Neuronal stem cell (in vitro differentiated cells): ENCODE measurements around the gene ATXN10.

Experiments used
- DNase-seq: peaks from one replicate; pipeline ENCODE4 v3.0.0-alpha.2; 2013; ENCODE audit warnings: low spot score
- H2AFZ ChIP-seq: one replicate; pipeline ENCODE4 v1.6.1; 2013; ENCODE audit warnings: mild to moderate bottlenecking, low read length, inconsistent platforms
- H2AK5ac ChIP-seq: 2 replicates; pipeline ENCODE4 v1.6.1; 2013; ENCODE audit warnings: low read depth, mild to moderate bottlenecking, inconsistent platforms, low read length, moderate library complexity, mixed read lengths
- H2BK120ac ChIP-seq: 2 replicates; pipeline ENCODE4 v1.6.1; 2013; ENCODE audit warnings: low read depth, mild to moderate bottlenecking, inconsistent platforms, low read length, moderate library complexity, mixed read lengths
- H2BK12ac ChIP-seq: one replicate; pipeline ENCODE4 v1.6.1; 2013; ENCODE audit warnings: low read length, inconsistent platforms
- H2BK15ac ChIP-seq: 2 replicates; pipeline ENCODE4 v1.6.1; 2013; ENCODE audit warnings: mild to moderate bottlenecking, low read length, inconsistent platforms, mixed read lengths
- H2BK5ac ChIP-seq: one replicate; pipeline ENCODE4 v1.6.1; 2013; ENCODE audit warnings: inconsistent platforms, mild to moderate bottlenecking, low read length, moderate library complexity
- H3K14ac ChIP-seq: one replicate; pipeline ENCODE4 v1.6.1; 2013; ENCODE audit warnings: low read length, inconsistent platforms
- H3K18ac ChIP-seq: 2 replicates; pipeline ENCODE4 v1.6.1; 2013; ENCODE audit warnings: low read length, inconsistent platforms
- H3K23ac ChIP-seq: 2 replicates; pipeline ENCODE4 v1.6.1; 2013; ENCODE audit warnings: low read depth, mild to moderate bottlenecking, mixed read lengths, low read length, inconsistent platforms; ENCODE audit not compliant: poor library complexity
- H3K27ac ChIP-seq: replicated peaks from 3 replicates; pipeline ENCODE4 v1.5.1; 2013; ENCODE audit warnings: low read length, inconsistent platforms
- H3K27me3 ChIP-seq, 3 experiments: 2 replicates each; pipeline ENCODE4 v1.6.1; 2013; ENCODE audit warnings: low read length in 3 of 3, mild to moderate bottlenecking in 2 of 3, inconsistent platforms in 1 of 3, low read depth in 1 of 3, mixed read lengths in 1 of 3, moderate library complexity in 1 of 3; ENCODE audit not compliant: control insufficient read depth in 3 of 3, insufficient read depth in 3 of 3
- H3K36me3 ChIP-seq, 2 donors: replicated peaks in 1 of 2; 2 replicates each; pipeline ENCODE4 v1.6.1; 2013; ENCODE audit warnings: low read length in 2 of 2; ENCODE audit not compliant: control insufficient read depth in 2 of 2, insufficient read depth in 2 of 2
- H3K4ac ChIP-seq: 2 replicates; pipeline ENCODE4 v1.6.1; 2013; ENCODE audit warnings: inconsistent platforms, mild to moderate bottlenecking, low read length, moderate library complexity
- H3K4me1 ChIP-seq, 2 donors: 1 replicate in 1 of 2; 2 replicates in 1 of 2; pipeline ENCODE4 v1.6.1; 2013; ENCODE audit warnings: low read length in 2 of 2, low read depth in 1 of 2; ENCODE audit not compliant: control insufficient read depth in 2 of 2, insufficient read depth in 1 of 2
- H3K4me2 ChIP-seq: one replicate; pipeline ENCODE4 v1.6.1; 2013; ENCODE audit warnings: mild to moderate bottlenecking, low read length, inconsistent platforms; ENCODE audit not compliant: insufficient read depth, poor library complexity, severe bottlenecking
- H3K4me3 ChIP-seq, 2 donors: 2 replicates each; pipeline ENCODE4 v1.5.1; 2013; ENCODE audit warnings: low read length in 2 of 2, mild to moderate bottlenecking in 2 of 2, inconsistent platforms in 1 of 2, moderate library complexity in 1 of 2
- H3K79me1 ChIP-seq: one replicate; pipeline ENCODE4 v1.6.1; 2013; ENCODE audit warnings: low read depth, mild to moderate bottlenecking, inconsistent platforms, low read length, moderate library complexity
- H3K9ac ChIP-seq: one replicate; pipeline ENCODE4 v1.6.1; 2013; ENCODE audit warnings: mild to moderate bottlenecking, low read depth, low read length, inconsistent platforms; ENCODE audit not compliant: poor library complexity
- H3K9me3 ChIP-seq, 2 donors: replicated peaks in 1 of 2; 2 replicates each; pipeline versions ENCODE3 to v1.6.1; 2013; ENCODE audit warnings: low read length in 2 of 2, mild to moderate bottlenecking in 2 of 2, inconsistent platforms in 1 of 2, low read depth in 1 of 2, mixed read lengths in 1 of 2, moderate library complexity in 1 of 2; ENCODE audit not compliant: control insufficient read depth in 2 of 2, insufficient read depth in 1 of 2
- H4K8ac ChIP-seq: one replicate; pipeline ENCODE4 v1.6.1; 2013; ENCODE audit warnings: low read depth, mild to moderate bottlenecking, inconsistent platforms, low read length, moderate library complexity
- H4K91ac ChIP-seq: one replicate; pipeline ENCODE4 v1.6.1; 2013; ENCODE audit warnings: low read length, low read depth, mild to moderate bottlenecking, inconsistent platforms; ENCODE audit not compliant: poor library complexity
- WGBS, 2 donors: extraction: QIAGEN DNeasy Blood & Tissue Kit; methylation state at CpG; one replicate each; pipeline ENCODE4 v1.1.7; 2013; ENCODE audit warnings: missing lambda C conversion rate in 2 of 2, mixed read lengths in 1 of 2; ENCODE audit not compliant: insufficient read length in 2 of 2, insufficient replicate concordance in 1 of 2; ENCODE audit errors: extremely low coverage in 2 of 2; 5-methylcytosine and 5-hydroxymethylcytosine counted together

The ATXN10 gene

GRCh38 chr22:45830531-45831245 is 159.1 kb downstream of the ATXN10 start:
- Histone ChIP-seq H3K9me3 (peaks cover 0 to 42% of the 10 kb centered on the region in 2 donors), H4K91ac (no peak overlapping the region), H3K9ac (no peak overlapping the region), H3K27ac (no peak overlapping the region), H3K79me1 (no peaks in the 10 kb centered on the region), H2AFZ (no peak overlapping the region), H3K4me3 (no peak overlapping the region), H3K36me3 (peaks cover 3 to 49% of the 10 kb centered on the region in 2 donors), H2BK120ac (no peak overlapping the region), H2AK5ac (no peak overlapping the region), H2BK12ac (no peak overlapping the region), H2BK5ac (no peak overlapping the region), H3K4me1 (no peaks in the 10 kb centered on the region), H4K8ac (no peak overlapping the region), H3K4me2 (no peak overlapping the region), H3K23ac (no peak overlapping the region), H3K18ac (no peak overlapping the region), H3K27me3 (no peaks in the 10 kb centered on the region), H3K4ac (no peak overlapping the region), H3K14ac (no peak overlapping the region), H2BK15ac (no peak overlapping the region)
- no peak for DNase-seq
- no CpG with 5 or more reads among the region's 3 CpGs for WGBS, 2 donors

GRCh38 chr22:45831394-45831793 is 159.8 kb downstream of the ATXN10 start:
- Histone ChIP-seq H2AK5ac (no peak overlapping the region), H2BK5ac (no peak overlapping the region), H2BK120ac (no peak overlapping the region), H3K14ac (no peak overlapping the region), H3K4ac (no peak overlapping the region), H3K9me3 (peaks cover 0 to 35% of the 10 kb centered on the region in 2 donors), H3K18ac (no peak overlapping the region), H3K4me3 (no peak overlapping the region), H3K27ac (no peak overlapping the region), H3K79me1 (no peaks in the 10 kb centered on the region), H2BK12ac (no peak overlapping the region), H4K8ac (no peak overlapping the region), H3K9ac (no peak overlapping the region), H2BK15ac (no peak overlapping the region), H4K91ac (no peak overlapping the region), H3K4me1 (no peaks in the 10 kb centered on the region), H3K36me3 (peaks cover 3 to 43% of the 10 kb centered on the region in 2 donors), H3K4me2 (no peak overlapping the region), H2AFZ (no peak overlapping the region), H3K27me3 (no peaks in the 10 kb centered on the region), H3K23ac (no peak overlapping the region)
- WGBS, 2 donors, result no CpG with 5 or more reads among the region's 2 CpGs
- no peak for DNase-seq

- no peak for DNase-seq
- no peak overlapping the region for H2BK5ac ChIP-seq
- H3K14ac ChIP-seq, result no peak overlapping the region
- no peak overlapping the region for H3K23ac ChIP-seq
- WGBS, 2 donors, result no CpG with 5 or more reads among the region's 2 CpGs
- H3K4ac ChIP-seq, result no peak overlapping the region
- no peaks in the 10 kb centered on the region for H3K79me1 ChIP-seq
- H2BK120ac ChIP-seq, result no peak overlapping the region
- no peak overlapping the region for H3K27ac ChIP-seq
- no peaks in the 10 kb centered on the region for H3K4me1 ChIP-seq
- peaks cover 3 to 36% of the 10 kb centered on the region in 2 donors for H3K36me3 ChIP-seq
- peaks cover 0 to 27% of the 10 kb centered on the region in 2 donors for H3K9me3 ChIP-seq
- no peak overlapping the region for H4K8ac ChIP-seq
- H3K9ac ChIP-seq, result no peak overlapping the region
- no peak overlapping the region for H3K4me3 ChIP-seq
- H4K91ac ChIP-seq, result no peak overlapping the region
- H2BK12ac ChIP-seq, result no peak overlapping the region
- H3K18ac ChIP-seq, result no peak overlapping the region
- H2BK15ac ChIP-seq, result no peak overlapping the region
- no peaks in the 10 kb centered on the region for H3K27me3 ChIP-seq
- H2AK5ac ChIP-seq, result no peak overlapping the region
- no peak overlapping the region for H2AFZ ChIP-seq
- H3K4me2 ChIP-seq, result no peak overlapping the region
Observed at GRCh38 chr22:45832180-45832579, 160.5 kb downstream of the ATXN10 start.

GRCh38 chr22:45832959-45833580 is 161.4 kb downstream of the ATXN10 start:
- H2BK5ac ChIP-seq, result no peak overlapping the region
- H3K9me3 ChIP-seq, result peaks cover 0 to 23% of the 10 kb centered on the region in 2 donors
- no peak overlapping the region for H2BK120ac ChIP-seq
- H3K4me2 ChIP-seq, result no peak overlapping the region
- DNase-seq, result no peak
- H3K4me1 ChIP-seq, result peaks cover 2 to 8% of the 10 kb centered on the region in 2 donors
- H2AFZ ChIP-seq, result no peak overlapping the region
- peak overlapping the region; percentile 44 for H3K23ac ChIP-seq
- H3K14ac ChIP-seq, result no peak overlapping the region
- no peak overlapping the region for H3K27ac ChIP-seq
- no peak overlapping the region for H3K4me3 ChIP-seq
- no peak overlapping the region for H4K91ac ChIP-seq
- no peak overlapping the region for H3K4ac ChIP-seq
- H4K8ac ChIP-seq, result no peak overlapping the region
- no peak overlapping the region for H2AK5ac ChIP-seq
- no peak overlapping the region for H3K9ac ChIP-seq
- H2BK12ac ChIP-seq, result no peak overlapping the region
- WGBS, 2 donors, result no CpG with 5 or more reads among the region's 8 CpGs
- H3K79me1 ChIP-seq, result no peaks in the 10 kb centered on the region
- H3K18ac ChIP-seq, result no peak overlapping the region
- H2BK15ac ChIP-seq, result no peak overlapping the region
- H3K27me3 ChIP-seq, result no peaks in the 10 kb centered on the region
- peaks cover 3 to 32% of the 10 kb centered on the region in 2 donors for H3K36me3 ChIP-seq
